OCI-LY1 (cell line): ENCODE data around the gene EFHD1.

ENCODE experiments used
- H2AFZ ChIP-seq: fragments of 200-600 bp; sonication (generic), shearing (Covaris generic); 2 replicates; pipeline ENCODE4 v1.6.0; 2014; ENCODE audit warnings: antibody characterized with exemption, mild to moderate bottlenecking, low read length
- H3F3A ChIP-seq: fragments of 200-600 bp; sonication (generic), shearing (Covaris generic); 2 replicates; pipeline ENCODE4 v1.6.0; 2014; ENCODE audit warnings: mild to moderate bottlenecking, antibody characterized with exemption, low read length, moderate library complexity; ENCODE audit not compliant: insufficient read depth
- H3K27ac ChIP-seq: fragments of 200-600 bp; sonication (generic); 2 replicates; pipeline ENCODE4 v1.5.1; 2014; ENCODE audit warnings: low read length, mixed run types, mild to moderate bottlenecking, low read depth; ENCODE audit not compliant: poor library complexity, severe bottlenecking
- H3K27me3 ChIP-seq: fragments of 200-600 bp; sonication (generic); 2 replicates; pipeline ENCODE4 v1.6.0; 2014; ENCODE audit warnings: antibody characterized with exemption, mild to moderate bottlenecking, low read length, moderate library complexity; ENCODE audit not compliant: insufficient read depth
- H3K36me3 ChIP-seq: fragments of 200-600 bp; sonication (generic); 2 replicates; pipeline ENCODE4 v1.6.1; 2014; ENCODE audit warnings: mild to moderate bottlenecking, antibody characterized with exemption, low read length, moderate library complexity, mixed read lengths; ENCODE audit not compliant: insufficient read depth
- H3K4me1 ChIP-seq: fragments of 200-600 bp; sonication (generic); 2 replicates; pipeline ENCODE4 v1.5.1; 2014; ENCODE audit warnings: mild to moderate bottlenecking, low read length, moderate library complexity; ENCODE audit not compliant: insufficient read depth, severe bottlenecking
- H3K4me2 ChIP-seq: fragments of 200-600 bp; sonication (generic), shearing (Covaris generic); 2 replicates; pipeline ENCODE4 v1.6.1; 2014; ENCODE audit warnings: low read length
- H3K4me3 ChIP-seq: fragments of 200-600 bp; sonication (generic); 2 replicates; pipeline ENCODE4 v1.5.1; 2014; ENCODE audit warnings: low read length, low read depth, mild to moderate bottlenecking, mixed read lengths; ENCODE audit not compliant: poor library complexity, severe bottlenecking
- H3K79me2 ChIP-seq: fragments of 200-600 bp; shearing (Covaris generic); 2 replicates; pipeline ENCODE4 v1.6.1; 2016; ENCODE audit warnings: mixed run types, low read length, mixed read lengths; ENCODE audit not compliant: insufficient read depth
- H3K9ac ChIP-seq: fragments of 200-600 bp; sonication (generic), shearing (Covaris generic); 2 replicates; pipeline ENCODE4 v1.6.1; 2014; ENCODE audit warnings: mild to moderate bottlenecking, low read length, mixed read lengths
- H3K9me2 ChIP-seq: fragments of 200-600 bp; sonication (generic), shearing (Covaris generic); 2 replicates; pipeline ENCODE4 v1.6.1; 2014; ENCODE audit warnings: low read depth, mild to moderate bottlenecking, low read length, mixed read lengths
- H3K9me3 ChIP-seq: fragments of 200-600 bp; shearing (Covaris generic); 2 replicates; pipeline ENCODE4 v1.6.1; 2014; ENCODE audit warnings: low read length, mixed read lengths
- H4K20me1 ChIP-seq: fragments of 200-600 bp; sonication (generic), shearing (Covaris generic); 2 replicates; pipeline ENCODE4 v1.6.0; 2016; ENCODE audit warnings: mild to moderate bottlenecking, low read length; ENCODE audit not compliant: insufficient read depth
- CTCF ChIP-seq: fragments of 200-600 bp; sonication (generic), shearing (Covaris generic); IDR thresholded peaks from 2 replicates; pipeline ENCODE4 v1.5.1; 2017; ENCODE audit warnings: mild to moderate bottlenecking, antibody characterized with exemption, low read length, moderate library complexity, mixed read lengths
- EZH2 ChIP-seq: fragments of 200-600 bp; sonication (generic), shearing (Covaris generic); IDR thresholded peaks from 2 replicates; pipeline ENCODE4 v1.8.0; 2017; ENCODE audit warnings: borderline replicate concordance, mixed run types, mild to moderate bottlenecking, antibody characterized with exemption, low read length, moderate library complexity, mixed read lengths

The EFHD1 gene

GRCh38 chr2:232633413-232634205, at the start of gene EFHD1:
Gene EFHD1 (plus strand): TSS chr2:232633604. CDS start chr2:232633705, 101 bp downstream.
- Histone ChIP-seq H3F3A (no peaks in the 10 kb centered on the region), H3K27me3 (no peaks in the 10 kb centered on the region; the same call in 1 of the 2 replicates), H3K4me3 (no peak within 1 kb of the TSS), H3K9ac (no peak within 1 kb of the TSS), H3K9me3 (no peaks in the 10 kb centered on the region), H3K36me3 (no peaks in the 10 kb centered on the region), H2AFZ (no peak within 1 kb of the TSS), H3K79me2 (no peaks in the 10 kb centered on the region), H3K27ac (no peak within 1 kb of the TSS), H3K4me1 (no peaks in the 10 kb centered on the region), H3K4me2 (no peak within 1 kb of the TSS), H3K9me2 (no peaks in the 10 kb centered on the region), H4K20me1 (no peaks in the 10 kb centered on the region)
- TF ChIP-seq CTCF (no peak), EZH2 (no peak)

- no peak overlapping the region for H3K9ac ChIP-seq
- no peaks in the 10 kb centered on the region for H3K79me2 ChIP-seq
- H3F3A ChIP-seq = no peaks in the 10 kb centered on the region
- H3K36me3 ChIP-seq = peaks cover 7% of the 10 kb centered on the region
- H3K4me3 ChIP-seq = no peak overlapping the region
- no peaks in the 10 kb centered on the region for H4K20me1 ChIP-seq
- H3K4me1 ChIP-seq = peaks cover 5% of the 10 kb centered on the region
- H3K9me3 ChIP-seq = no peaks in the 10 kb centered on the region
- H3K9me2 ChIP-seq = no peaks in the 10 kb centered on the region
- TF ChIP-seq EZH2 (no peak), CTCF (no peak)
- H3K27me3 ChIP-seq = no peaks in the 10 kb centered on the region
- H3K4me2 ChIP-seq = no peak overlapping the region
- no peak overlapping the region for H3K27ac ChIP-seq
- H2AFZ ChIP-seq = no peak overlapping the region
Measured at GRCh38 chr2:232584238-232584637, 49.2 kb upstream of the EFHD1 start.

GRCh38 chr2:232586943-232587505, 46.4 kb upstream of the EFHD1 start:
- Histone ChIP-seq H3K36me3 (peaks cover 3% of the 10 kb centered on the region), H3K27ac (no peak overlapping the region)
- no peak for TF ChIP-seq EZH2
- no peak for TF ChIP-seq CTCF

More at GRCh38 chr2:232586943-232587505, 46.4 kb upstream of the EFHD1 start:
- Histone ChIP-seq H3K79me2 (no peaks in the 10 kb centered on the region), H2AFZ (no peak overlapping the region), H3K4me1 (no peaks in the 10 kb centered on the region), H3K4me3 (no peak overlapping the region), H4K20me1 (no peaks in the 10 kb centered on the region), H3K9me2 (no peaks in the 10 kb centered on the region), H3F3A (no peaks in the 10 kb centered on the region), H3K4me2 (no peak overlapping the region), H3K9ac (no peak overlapping the region), H3K27me3 (no peaks in the 10 kb centered on the region), H3K9me3 (no peaks in the 10 kb centered on the region)
